ENCODE results near the gene LRRC14B.

LRRC14B gene

DNA sequence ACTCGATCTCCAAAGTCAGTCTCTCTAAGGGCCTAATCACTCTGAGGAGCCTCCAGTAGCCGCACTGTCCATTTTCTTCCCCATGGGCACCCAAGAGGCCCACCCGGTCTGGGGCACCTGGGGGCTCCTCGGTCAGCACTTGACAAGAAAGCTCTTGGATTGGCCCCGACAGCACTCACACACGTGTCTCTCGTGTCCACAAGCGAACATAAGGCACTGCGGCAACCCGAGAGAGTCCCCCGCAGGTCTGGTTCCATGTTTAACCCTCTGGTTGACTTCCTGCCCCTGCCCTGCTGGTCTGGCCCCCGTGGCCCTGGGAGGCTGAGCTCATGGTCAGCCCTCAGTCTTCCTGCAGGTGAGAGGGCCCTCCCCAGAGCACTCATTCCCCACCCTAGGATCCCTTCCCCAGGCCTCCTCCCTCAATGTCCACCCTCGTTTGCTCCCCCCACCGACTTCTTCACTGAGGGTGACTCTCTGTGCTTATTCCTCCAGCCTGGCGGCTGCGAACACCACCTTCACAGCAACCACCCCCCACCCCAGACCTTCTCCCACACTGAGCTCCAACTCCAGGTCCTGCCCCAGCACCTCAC lies 16.3 kb upstream of the LRRC14B start:
- no peak for DNase-seq (ENCODE audit: low read depth in 3 of 3)

DNA sequence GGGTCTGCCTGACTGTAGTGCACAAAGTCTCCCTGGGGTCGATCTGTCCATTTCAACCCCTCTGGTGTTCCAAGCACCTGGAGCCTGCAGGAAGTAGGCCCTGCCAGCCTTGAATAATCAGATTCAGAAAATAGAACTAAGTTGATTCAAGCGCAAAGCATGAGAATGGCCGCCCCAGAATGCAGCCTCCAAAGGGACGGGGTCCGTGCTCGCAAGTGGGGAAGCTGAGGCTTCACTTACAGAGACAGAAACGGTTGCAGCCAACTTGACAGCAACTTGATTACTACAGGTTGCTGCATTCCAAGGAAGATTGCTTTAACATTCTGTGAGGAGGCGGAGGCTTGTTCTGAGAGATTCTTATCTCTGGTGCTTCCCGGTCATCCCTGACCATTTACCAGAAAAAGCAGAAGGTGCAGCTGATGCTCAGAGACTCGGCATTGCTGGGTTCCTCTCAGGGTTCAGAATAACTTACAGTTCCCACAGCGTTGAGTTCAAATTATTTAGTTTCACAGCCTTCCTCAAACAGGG lies 14.9 kb upstream of the LRRC14B start:
- DNase-seq (ENCODE audit: low read depth in 3 of 3), result no peak

DNA sequence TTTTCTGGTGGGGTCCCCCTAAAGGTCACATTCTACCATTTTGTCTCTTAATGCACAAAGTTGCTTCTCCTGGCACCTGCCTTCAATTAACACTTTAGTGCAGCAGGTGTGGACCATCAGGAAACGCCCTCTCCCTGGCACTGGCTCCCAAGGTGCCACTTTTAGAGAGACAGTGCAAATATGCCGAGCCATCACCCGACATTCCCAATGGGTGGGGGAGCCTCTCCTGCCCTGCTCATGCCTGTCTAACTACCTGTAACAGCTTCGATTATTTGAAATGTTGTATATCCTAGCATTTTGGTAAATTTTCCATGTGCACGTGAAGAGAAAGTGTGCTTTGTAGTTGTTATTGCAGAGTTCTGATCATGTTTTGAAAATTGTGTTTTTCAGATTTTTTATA lies 13.2 kb upstream of the LRRC14B start:
- no peak for DNase-seq (ENCODE audit: low read depth in 3 of 3)

DNA sequence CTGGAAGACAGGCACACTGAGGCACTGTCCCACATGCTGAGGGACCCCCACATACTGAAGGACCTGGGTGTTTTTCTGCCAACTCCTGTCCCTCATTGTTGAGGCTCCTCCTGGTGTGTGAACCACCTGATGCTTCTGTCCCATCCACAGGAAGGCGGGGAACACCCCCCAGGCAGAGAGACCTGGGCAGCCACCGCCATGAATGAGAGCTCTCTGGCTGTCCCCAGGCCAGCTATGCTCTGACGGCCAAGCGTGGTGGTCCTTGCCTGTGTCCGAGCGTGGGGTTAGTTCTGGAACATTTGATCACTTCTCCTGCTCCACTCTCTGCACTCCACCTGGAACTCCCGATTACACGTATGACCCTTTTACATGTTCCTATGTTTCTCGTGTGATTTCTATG lies 11.9 kb upstream of the LRRC14B start:
- no peak for DNase-seq (ENCODE audit: low read depth in 3 of 3)

DNA sequence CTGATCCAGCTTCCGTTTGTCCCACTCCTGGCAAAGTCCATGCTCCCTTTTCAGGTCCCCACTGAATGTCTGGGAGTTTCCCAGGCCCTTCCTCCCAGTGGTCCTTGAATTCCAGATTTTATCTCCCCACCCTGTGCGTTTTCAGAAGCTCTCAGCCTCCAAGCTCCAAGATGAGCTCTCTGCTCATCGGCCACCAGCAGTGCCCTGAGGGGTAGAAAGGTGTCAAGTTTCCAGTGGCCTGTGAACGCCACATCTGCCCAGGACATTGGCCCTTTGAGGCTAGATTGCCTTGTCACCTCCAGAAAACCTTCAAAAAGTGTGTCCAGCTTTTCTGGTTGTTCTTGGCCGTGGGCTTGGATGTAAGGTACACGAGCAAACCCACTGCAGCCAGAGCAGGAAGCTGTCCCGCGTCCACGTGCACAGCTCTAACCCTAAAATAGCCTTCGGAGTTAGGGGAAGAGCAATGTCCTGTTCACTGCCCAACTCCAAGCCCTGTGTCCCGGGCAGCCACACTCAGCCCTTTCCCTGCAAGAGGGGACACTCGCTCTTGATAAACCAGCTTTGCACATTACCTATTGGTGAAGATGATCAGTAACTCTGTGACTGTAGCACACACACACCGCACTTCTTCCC lies 10.9 kb upstream of the LRRC14B start:
- no peak for DNase-seq (ENCODE audit: low read depth in 3 of 3)

DNA sequence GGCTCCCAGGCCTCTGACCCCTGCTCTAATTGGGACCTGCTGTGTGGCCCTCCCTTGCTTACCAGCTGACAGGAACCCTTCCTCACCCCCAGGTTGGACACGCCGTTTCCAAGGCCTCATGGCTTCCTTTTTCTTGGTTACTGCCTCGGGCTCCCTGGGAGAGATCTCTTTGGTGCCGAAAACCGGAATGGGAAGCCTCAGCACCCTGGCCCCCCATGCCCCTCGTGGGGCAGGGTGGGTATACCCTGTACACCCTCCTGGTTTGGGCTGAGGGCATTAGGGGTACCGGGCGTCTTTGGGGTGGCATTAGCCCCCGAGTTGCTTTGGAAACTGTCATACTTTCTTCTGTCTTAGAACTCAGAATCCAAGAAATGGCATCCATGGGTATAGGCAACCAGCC lies 10.1 kb upstream of the LRRC14B start:
- no peak for DNase-seq (ENCODE audit: low read depth in 3 of 3)

DNA sequence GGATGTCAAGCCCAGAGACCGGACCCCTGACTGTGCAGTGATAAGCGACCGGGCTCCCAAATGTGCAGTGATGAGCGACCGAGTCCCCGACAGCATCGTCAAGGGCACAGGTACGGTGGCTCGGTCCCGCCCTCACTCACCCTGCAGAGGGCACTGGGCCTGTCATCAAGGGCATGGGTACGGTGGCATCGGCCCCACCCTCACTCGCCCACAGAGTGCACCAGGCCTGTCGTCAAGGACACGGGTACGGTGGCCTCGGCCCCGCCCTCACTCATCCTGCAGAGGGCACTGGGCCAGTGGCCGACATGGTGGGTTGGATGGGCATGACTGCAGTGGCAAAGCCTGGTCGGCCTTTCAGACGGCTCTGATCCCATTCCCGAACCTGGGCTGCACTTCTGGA lies 9.7 kb upstream of the LRRC14B start:
- no peak for DNase-seq (ENCODE audit: low read depth in 3 of 3)

DNA sequence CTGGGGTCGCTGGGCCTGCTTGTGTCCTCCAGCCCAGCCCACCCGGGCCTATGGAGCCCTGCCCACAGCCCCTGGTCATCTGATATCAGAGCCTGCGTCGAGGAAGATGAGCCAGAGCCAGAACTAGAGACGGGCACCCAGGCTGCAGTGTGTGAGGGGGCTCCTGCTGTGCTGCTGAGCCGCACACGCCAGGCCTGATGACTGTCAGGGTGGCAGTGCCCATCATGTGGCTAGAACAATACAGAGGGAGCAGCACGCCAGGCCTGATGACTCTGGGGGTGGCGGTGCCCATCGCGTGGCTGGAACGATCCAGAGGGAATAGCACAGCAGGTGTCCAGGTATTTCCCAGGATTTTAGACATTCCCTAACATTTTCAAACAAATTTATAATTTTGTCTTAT lies 9.2 kb upstream of the LRRC14B start:
- no peak for DNase-seq (ENCODE audit: low read depth in 3 of 3)

DNA sequence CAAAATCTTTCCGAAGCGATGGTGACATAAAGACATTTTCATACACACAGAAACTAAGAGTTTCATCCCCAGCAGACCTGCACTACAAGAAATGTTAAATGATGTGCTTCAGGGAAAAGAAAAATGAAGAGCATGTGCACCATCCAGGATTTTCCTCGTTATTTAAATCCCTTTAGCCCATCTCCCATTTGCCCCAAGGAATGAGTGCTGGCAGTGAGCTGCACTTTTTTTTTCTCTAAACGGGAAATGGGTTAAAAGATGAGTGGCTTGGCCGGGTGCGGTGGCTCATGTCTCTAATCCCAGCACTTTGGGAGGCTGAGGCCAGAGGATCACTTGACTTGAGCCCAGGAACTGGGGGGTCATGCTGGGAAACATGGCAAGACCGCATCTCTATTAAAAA lies 6.8 kb upstream of the LRRC14B start:
- no peak for DNase-seq (ENCODE audit: low read depth in 3 of 3)

DNA sequence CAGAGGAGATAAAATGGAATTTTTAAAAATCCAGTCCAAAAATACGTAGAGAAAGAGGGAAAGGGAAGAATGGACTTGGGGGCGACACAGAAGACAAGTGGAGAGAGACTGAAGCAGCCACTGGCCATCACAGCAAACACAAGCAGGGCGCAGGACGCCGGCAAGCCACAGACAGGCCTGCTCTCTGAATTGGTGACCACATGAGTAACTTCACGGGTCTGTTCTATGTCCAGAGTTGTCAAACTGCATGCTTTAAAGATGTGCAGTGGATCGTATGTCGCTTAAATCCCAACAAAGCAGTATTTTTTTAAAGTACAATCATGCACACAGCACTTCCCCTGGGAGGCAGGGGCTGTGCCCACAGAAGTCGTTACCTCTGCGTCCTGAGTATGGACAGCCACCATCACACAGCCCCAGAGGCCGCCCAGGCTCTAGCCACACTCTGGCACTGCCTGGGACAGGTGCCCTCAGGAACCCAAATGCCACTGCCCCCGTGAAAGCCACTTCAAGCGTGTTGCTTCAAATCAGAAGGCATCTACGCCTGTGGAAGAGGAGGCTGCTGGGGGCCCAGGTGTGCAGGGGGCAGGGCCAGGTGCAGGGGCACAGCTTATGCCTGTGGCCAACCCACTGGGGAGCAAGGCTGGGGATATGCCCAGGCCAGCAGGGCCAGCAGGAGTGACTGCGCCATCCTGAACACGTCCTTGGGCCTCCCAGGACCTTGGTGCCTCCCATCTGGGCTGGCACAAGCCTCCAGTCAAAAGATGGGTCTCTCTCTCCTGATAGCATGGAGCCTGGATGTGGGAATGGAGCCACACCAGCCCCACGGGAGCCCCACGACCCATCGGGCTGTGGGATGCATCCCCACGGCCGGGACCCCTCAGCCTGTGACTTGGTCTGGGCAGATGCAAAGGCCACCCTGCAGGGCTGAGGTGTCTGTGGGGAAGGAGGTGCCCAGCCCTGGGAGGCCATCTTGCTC lies 5.9 kb upstream of the LRRC14B start:
- DNase-seq (ENCODE audit: low read depth in 3 of 3), result no peak

DNA sequence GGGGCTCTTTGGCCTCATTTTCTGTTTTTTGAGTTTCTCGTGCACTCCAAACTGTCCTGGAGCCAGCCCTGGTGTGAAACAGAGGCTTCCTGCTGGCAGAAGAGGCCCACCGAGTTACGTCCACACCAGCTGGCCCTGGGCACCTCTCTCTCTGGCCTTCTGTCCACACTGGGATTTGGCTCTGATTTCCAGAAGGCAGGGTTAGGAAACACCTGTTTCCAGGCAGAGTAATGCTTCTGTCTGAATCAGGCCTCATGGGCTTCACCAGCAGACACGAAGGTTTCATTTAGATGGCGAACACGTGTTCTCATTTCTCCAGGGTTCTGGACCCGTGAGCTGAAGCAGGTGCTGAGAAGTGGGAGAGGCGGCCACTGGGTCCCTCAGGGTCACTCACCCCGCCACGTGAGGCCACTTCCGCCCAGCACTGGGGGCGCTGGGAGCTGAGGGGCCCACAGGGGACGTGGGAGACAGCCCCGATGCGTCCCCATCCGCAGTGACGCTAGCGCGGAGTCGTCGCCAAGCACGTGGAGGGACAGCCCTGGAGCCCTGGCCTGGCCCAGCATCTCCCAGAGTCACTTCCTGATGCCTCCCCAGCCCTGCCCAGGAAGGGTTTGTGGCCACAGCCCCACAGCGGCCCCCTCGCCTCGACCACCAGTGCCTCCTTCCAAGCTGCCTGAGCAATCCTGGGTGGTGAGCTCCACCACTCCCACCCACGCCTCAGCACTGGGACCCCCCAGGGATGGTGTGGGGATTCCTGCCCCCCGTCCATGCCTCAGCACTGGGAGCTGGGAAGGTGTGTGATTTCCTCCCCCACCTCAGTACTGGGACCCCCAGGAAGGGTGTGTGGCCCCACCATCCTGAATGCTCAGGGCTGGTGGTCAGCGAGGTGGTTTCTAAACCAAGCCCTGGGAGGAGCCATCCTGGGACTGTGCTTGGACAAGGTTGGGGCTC lies 4.9 kb upstream of the LRRC14B start:
- DNase-seq (ENCODE audit: low read depth in 3 of 3), result no peak

DNA sequence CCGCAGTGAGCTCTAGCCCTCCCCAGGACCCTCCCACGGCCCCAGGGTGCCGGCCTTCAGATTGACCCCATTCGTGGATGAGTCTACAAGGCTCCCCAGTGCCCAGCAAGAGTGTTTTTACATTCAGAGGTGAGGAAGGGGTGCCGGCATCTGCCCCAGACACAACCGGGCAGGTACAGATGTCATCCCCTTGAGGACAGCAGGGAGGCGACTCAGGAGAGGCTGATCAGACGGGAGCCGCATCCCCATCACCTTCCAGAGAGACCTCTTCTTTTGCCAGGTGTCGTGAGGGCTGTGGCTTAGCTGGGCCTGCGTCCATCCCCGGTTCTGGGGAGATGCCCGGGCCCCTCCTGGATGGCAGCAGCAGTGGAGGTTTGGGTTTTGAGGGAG lies 4.3 kb upstream of the LRRC14B start:
- DNase-seq (ENCODE audit: low read depth in 3 of 3), result no peak

DNA sequence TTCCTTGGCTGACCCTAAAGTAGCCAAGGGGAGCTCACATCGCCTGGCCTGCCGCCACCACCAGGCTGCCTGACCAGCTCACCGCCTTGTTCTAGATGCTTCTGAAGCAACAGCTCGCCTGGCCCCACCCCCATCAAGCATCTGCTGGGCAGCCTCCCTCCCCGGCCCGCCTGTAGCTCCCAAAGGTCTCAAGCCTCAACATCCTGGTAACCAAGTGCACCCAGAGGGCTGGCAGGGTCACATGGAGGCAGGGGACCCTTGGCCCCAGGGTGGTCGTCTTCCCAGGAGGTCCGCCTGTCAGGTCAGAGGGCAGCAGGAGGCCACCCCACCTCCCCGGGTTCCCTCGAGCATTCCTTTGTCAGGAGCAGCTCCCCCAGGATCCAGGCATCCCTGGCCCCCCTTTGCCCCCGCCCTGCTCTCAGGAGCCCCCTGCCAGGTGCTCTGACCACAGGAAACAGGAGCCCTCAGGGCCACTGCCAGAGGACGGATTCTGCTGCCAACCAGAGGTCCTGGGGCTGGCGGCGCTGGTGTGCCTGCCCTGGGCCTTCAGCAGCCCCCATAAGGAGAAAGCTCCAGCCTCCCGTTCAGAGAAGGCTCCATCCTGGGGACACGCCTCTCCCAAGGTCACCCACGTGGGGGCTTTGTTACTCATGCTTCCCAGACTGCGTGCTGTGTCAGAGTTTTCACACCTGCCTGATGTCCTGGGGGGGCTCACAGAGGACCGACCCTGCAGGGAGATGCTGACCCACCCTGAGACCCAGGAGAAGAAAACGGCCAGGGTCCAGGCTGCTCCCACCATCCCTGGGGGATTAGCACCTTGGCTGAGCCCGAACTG lies 3.5 kb upstream of the LRRC14B start:
- DNase-seq (ENCODE audit: low read depth in 3 of 3), result no peak

DNA sequence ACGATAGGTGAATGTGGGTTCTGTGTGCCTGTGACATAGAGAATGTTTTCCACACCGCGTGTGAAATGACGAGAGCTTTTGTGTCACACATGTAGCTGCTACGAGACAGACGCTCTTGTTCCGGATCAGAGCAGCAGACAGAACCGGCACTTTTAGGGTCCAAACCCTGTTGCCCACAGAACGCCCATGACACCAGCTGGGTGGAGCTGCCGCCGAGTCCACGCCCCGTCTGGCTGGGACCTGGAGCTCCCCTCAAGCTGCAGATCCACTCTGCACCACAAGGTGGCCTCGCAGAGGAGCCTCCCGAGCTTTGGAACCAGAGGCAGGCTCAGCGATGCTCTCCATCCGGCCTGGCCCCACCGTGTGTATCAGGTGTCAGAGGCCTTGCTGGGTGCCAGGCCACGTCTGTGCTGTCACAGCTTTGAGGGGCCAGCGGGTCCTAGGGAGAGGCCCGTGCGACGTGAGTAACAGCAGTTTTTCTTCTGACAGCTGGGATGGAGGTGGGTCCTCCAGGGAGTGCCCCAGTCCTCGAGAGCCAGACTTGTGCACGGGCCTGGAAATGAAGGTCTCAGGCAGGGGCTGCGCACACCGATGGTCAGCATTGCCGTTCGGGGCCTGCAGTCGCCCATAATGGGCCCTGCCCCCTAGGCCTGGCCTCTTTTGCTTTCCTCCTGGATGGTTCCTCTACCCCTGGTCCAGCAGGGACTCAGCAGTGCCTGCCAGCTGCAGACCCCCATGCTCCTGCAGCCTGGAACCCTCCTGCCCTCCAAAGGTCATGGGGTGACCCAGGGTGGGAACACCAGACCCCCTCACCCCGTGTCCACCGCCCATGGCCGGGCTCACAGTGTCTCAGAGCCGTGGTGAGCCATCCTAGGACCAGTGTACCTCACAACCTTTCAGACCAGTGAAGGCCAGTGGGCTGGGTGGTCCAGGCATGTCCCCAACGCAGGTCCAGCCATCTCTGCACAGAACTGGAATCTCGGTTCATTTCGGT lies 2.5 kb upstream of the LRRC14B start:
- peak; percentile 72 to 80 (median 79) for DNase-seq (ENCODE audit: low read depth in 3 of 3)

DNA sequence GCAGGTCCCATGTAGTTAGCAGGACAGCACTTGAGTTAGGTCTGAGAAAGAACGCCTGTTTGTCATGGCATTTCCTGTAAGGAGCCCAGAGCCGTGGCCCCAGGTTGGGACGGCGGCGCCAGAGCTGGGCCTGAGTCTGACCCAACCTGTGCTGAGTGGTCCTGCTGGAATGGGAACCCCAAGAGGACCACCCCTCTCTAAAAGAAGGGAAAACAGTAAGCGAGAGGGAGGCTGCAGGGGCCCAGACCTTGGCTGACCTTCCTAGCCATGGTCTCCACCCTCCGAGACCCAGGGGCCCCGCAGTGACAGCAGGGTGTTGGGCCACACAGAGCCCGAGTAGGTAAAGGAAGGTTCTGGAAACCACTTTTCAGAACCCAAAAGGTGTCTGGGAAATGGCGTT lies 1.8 kb upstream of the LRRC14B start:
- no peak for DNase-seq (ENCODE audit: low read depth in 3 of 3)

DNA sequence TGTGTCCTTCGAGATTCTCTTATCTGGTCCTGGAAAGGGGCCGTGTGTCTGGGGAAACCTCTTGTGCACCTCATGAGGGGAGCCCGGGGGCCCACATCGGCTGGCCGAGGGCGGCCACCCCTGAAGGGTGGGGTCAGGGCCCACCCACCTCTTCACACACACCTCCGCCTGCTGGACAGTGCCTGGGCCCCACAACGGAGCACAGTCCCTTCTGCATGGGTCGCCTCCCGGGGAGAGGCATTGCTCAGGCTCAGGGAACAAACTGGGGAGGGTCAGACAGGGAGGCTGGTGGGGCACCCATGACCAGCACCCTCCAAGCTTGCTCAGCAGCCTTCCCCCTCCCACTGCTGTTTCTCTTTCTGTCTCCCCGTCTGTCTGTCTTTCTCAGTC lies 1.3 kb upstream of the LRRC14B start:
- DNase-seq (ENCODE audit: low read depth in 3 of 3), result no peak

DNA sequence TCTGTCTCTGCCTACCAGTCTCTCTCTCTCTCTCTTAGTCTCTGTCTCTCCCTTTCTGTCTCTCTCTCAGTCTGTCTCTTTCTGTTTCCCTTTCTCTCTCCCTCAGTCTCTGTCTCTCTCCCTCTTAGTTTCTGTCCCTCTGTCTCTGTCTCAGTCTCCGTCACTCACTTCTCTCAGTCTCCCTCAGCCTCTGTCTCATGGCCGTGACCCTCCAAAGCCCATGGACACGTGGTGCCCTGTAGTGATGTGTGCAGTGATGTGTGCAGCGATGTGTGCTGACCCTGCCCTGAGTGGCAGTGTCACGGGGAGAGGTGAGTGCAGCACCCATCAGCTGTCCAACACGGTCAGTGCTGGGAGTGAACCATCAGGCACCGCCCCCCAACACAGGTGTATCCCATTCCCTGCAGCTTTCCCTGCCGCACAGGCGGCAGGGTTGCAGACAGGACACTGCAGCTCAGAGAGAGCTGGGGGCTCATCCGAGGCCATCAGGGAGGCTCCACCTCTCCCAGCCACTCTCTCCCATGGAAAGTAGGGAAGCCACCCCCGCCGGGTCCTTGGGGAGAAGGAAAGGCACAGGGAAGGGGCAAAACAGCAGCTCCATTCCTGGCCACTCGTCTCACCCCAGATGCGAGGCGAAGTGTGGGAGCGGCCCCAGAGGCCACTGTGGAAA lies 794 bp upstream of the LRRC14B start:
- DNase-seq (ENCODE audit: low read depth in 3 of 3), result no peak

DNA sequence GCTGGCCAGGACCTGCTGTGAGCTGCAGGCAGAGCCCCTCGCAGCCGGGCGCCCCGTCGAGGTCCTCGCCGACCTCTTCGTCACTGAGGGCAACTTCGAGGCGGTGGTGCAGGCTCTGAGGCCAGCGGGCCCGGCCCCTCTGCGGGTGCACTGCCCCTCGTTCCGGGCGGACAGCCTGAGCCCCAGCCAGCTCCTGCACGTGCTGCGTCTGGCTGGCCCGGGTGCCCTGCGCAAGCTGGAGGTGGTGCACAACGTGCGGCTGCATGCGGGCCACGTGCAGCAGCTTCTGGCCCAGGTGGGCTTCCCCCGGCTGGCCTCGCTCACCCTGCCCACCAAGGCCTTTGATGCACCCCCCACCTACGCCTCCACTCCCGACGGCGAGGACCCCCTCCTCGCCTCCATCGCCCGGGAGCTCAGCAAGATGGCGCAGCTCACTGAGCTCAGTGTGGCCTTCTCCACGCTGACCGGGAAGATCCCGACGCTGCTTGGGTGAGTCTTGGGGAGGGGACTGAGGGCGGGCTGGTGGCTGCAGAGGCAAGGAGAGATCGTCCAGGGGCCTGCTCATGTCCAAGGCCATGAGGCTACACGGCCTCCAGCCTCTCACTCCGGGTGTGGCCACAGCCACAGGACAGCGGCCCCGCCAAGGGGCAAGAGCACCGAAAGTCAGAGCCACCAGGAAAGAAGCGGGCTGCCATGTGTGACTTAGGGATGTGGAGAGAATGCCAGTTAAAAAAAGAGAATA lies 825 bp downstream of the LRRC14B start:
- DNase-seq (ENCODE audit: low read depth in 3 of 3), result no peak
